Measurements from ENCODE around the gene SLC25A1.

The SLC25A1 gene

GRCh38 chr22:19197997-19198865 lies 19.7 kb upstream of the SLC25A1 start:
- TF ChIP-seq, protein P1, sequence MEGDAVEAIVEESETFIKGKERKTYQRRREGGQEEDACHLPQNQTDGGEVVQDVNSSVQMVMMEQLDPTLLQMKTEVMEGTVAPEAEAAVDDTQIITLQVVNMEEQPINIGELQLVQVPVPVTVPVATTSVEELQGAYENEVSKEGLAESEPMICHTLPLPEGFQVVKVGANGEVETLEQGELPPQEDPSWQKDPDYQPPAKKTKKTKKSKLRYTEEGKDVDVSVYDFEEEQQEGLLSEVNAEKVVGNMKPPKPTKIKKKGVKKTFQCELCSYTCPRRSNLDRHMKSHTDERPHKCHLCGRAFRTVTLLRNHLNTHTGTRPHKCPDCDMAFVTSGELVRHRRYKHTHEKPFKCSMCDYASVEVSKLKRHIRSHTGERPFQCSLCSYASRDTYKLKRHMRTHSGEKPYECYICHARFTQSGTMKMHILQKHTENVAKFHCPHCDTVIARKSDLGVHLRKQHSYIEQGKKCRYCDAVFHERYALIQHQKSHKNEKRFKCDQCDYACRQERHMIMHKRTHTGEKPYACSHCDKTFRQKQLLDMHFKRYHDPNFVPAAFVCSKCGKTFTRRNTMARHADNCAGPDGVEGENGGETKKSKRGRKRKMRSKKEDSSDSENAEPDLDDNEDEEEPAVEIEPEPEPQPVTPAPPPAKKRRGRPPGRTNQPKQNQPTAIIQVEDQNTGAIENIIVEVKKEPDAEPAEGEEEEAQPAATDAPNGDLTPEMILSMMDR (IDR thresholded peaks at IDR 0.05; ENCODE audit: borderline replicate concordance, insufficient read depth, low read depth, low read length) = no peak
- H3K4me3 ChIP-seq (ENCODE audit: low read depth, low read length) = no peak overlapping the region

DNA sequence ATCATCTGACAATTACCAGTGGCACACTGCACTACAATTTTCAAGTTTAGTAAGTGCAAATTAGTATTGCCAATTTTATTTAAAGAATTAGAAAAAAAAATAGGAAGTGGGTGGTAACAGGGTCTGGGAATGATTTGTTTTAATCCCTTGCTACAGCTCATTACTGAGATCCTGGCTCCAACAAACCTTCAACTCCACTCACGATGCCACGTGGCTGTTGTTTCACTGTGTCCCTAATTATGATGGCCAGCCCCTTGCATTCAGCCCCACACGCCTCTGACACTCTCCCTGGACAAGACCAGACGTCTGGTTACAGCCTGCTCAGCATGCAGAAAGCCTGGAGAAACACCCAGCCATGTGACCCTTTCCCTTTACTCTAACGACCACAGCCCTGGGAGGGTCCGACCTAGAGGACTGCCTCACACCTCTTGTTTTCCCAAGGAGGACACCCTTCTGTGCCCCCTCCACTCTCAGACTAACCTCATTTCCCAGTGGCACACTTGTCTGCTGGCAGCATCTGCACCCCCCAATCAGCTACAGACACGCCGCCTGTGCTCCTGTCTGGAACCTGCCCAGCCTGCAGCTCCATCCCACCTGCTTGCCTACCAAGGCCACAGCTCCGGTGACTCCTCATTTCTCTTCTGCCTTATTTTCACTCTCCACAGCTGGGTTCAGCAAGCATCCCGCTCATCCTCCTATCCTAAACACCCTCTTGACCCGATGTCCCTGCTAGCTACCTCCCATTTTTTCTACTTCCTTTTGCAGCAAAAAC lies 18.5 kb upstream of the SLC25A1 start:
- TF ChIP-seq, protein P1 (IDR thresholded peaks at IDR 0.05; ENCODE audit: borderline replicate concordance, insufficient read depth, low read depth, low read length) = no peak
- no peak overlapping the region for H3K4me3 ChIP-seq (ENCODE audit: low read depth, low read length)

DNA sequence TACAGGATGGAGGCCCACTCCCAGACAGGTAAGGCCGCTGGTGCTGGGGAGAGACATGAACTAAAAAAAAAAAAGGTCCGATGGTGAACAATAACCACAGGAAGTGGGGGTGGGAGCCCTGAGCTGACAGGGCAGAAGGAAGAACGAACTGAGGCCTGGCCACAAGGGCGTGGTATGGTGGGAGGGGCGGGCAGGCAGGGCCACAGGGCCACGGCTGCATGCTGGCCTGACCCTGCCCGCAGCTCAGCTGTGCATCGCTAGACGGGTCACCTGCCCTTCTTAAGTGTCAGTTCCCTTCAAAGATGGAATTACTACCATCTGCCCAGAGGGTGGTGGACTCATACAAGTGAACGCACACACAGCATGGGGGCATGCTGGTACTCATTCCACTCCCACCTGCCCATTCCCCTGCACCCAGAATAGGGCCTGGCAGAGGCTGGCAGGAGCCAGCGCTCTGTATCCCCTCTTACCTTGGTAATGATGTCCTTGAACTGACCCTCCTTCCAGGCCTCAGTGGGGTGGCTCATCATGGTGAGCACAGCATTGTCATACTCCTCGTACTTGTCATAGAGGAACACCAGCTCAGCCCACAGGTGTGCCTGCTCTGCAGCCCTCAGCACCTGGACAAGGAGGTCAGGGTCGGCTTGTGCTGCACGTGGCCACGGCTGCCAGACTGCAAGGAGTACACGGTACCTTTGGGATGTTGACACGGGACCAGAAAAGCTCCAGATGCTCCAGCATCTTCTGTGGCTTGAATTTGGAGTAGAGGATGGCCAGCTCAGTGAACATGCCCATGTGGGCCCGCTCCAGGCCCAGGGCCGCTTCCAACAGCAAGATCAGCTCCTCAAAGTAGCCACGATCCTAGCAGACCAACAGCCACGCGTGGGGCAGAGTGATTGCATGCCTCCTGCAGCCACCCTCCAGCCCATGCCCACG lies 17.5 kb upstream of the SLC25A1 start:
- TF ChIP-seq, protein P1 (IDR thresholded peaks at IDR 0.05; ENCODE audit: borderline replicate concordance, insufficient read depth, low read depth, low read length) = no peak
- no peak overlapping the region for H3K4me3 ChIP-seq (ENCODE audit: low read depth, low read length)

- no peak overlapping the region for H3K4me3 ChIP-seq (ENCODE audit: low read depth, low read length)
- TF ChIP-seq, protein P1 (IDR thresholded peaks at IDR 0.05; ENCODE audit: borderline replicate concordance, insufficient read depth, low read depth, low read length) = no peak
These were observed 16.4 kb upstream of the SLC25A1 start for GRCh38 chr22:19194766-19195536.

DNA sequence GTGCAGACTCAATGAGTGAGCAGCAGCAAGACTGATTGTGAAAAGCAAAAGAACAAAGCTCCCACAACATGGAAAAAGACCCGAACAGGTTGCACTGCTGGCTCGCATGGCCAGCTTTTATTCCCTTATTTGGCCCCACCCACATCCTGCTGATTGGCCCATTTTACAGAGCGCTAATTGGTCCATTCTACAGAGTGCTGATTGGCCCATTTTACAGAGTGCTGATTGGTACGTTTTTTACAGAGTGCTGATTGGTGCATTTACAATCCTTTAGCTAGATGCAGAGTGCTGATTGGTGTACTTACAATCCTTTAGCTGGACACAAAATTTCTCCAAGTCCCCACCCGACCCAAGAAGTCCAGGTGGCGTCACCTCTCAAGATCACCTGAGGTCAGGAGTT lies 15.3 kb upstream of the SLC25A1 start:
- no peak overlapping the region for H3K4me3 ChIP-seq (ENCODE audit: low read depth, low read length)
- TF ChIP-seq, protein P1 (IDR thresholded peaks at IDR 0.05; ENCODE audit: borderline replicate concordance, insufficient read depth, low read depth, low read length) = no peak

Data from GM12875 (cell line).